Measurements from ENCODE around the gene CYTH3. TPM values are rescaled to one million over a fixed set of nuclear protein-coding genes. Genes with fewer than 3 reads are reported as not detected.

The CYTH3 gene
- total and polyA plus RNA-seq, 2 experiments from 2014 or later: 20.2 to 32.4 TPM

DNA sequence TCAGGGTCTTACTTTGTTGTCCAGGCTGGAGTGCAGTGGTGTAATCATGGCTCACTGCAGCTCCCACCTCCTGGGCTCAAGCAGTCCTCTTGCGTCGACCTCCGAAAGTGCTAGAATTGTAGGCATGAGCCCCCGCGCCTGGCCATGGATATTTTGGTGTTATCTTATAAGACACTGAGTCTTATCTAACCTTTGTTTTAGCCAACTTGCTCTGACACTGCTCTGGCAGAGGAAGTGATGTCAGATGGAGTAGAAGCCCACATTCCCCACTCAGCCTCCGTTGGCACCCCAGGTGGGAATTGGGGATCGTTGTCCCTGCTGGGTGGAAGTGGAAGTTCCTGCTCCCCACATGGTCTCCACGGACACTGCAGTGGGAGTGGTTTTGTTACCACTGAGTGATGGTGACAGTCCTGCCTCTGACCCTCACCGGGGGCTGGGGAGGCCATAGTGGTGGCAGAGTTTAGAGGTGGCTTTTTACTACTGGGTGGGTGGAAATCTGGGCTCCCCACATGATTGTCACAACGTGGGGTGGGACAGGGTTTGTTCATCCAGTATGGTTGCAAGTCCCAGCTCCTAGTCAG, 142.3 kb downstream of the CYTH3 start:
- Histone ChIP-seq H3K27me3 (no peaks in the 10 kb centered on the region), H3K27ac (no peak overlapping the region), H3K36me3 (peaks cover 2% of the 10 kb centered on the region), H3K4me3 (no peak overlapping the region), H3K4me1 (ENCODE audit: low read depth) (no peaks in the 10 kb centered on the region), H3K9me3 (ENCODE audit: low read depth) (no peaks in the 10 kb centered on the region)
- DNase-seq (ENCODE audit: low read depth in 1 of 2, low spot score in 1 of 2): no peak
- no peak for TF ChIP-seq CTCF (IDR thresholded peaks at IDR 0.05; ENCODE audit: low read depth, low read length)

DNA sequence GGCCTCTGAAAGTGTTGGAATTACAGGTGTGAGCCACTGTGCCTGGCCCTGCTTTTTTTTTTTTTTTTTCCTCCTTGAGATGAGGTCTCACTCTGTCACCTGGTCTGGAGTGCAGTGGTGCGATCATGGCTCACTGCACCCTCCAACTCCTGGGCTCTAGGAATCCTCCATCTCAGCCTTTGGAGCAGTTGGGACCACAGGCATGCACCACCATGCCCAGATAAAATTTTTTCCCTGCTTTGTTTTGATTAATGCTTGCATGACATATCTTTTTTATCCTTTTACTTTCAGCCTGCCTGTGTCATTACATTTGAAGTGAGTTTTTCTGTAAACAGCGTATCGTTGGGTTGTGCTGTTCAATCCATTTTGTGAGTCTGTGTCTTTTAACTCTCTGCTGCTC, 144.2 kb downstream of the CYTH3 start:
- DNase-seq (ENCODE audit: low read depth in 1 of 2, low spot score in 1 of 2): no peak
- no peak overlapping the region for H3K4me3 ChIP-seq
- no peaks in the 10 kb centered on the region for H3K9me3 ChIP-seq (ENCODE audit: low read depth)
- H3K4me1 ChIP-seq (ENCODE audit: low read depth): no peaks in the 10 kb centered on the region
- H3K36me3 ChIP-seq: peaks cover 2% of the 10 kb centered on the region
- no peak for TF ChIP-seq CTCF (IDR thresholded peaks at IDR 0.05; ENCODE audit: low read depth, low read length)
- H3K27ac ChIP-seq: no peak overlapping the region
- no peaks in the 10 kb centered on the region for H3K27me3 ChIP-seq

GRCh38 chr7:6127110-6127490, 145.3 kb downstream of the CYTH3 start:
- no peaks in the 10 kb centered on the region for H3K4me1 ChIP-seq (ENCODE audit: low read depth)
- TF ChIP-seq CTCF (IDR thresholded peaks at IDR 0.05; ENCODE audit: low read depth, low read length): no peak
- H3K36me3 ChIP-seq: peaks cover 2% of the 10 kb centered on the region
- no peaks in the 10 kb centered on the region for H3K27me3 ChIP-seq
- no peaks in the 10 kb centered on the region for H3K9me3 ChIP-seq (ENCODE audit: low read depth)
- H3K4me3 ChIP-seq: no peak overlapping the region
- H3K27ac ChIP-seq: no peak overlapping the region
- DNase-seq (ENCODE audit: low read depth in 1 of 2, low spot score in 1 of 2): no peak

GRCh38 chr7:6123843-6124242, 148.6 kb downstream of the CYTH3 start:
- Histone ChIP-seq H3K36me3 (peaks cover 12% of the 10 kb centered on the region), H3K27ac (no peak overlapping the region), H3K9me3 (ENCODE audit: low read depth) (no peaks in the 10 kb centered on the region), H3K27me3 (no peaks in the 10 kb centered on the region), H3K4me3 (no peak overlapping the region), H3K4me1 (ENCODE audit: low read depth) (no peaks in the 10 kb centered on the region)
- DNase-seq (ENCODE audit: low read depth in 1 of 2, low spot score in 1 of 2): no peak
- no peak for TF ChIP-seq CTCF (IDR thresholded peaks at IDR 0.05; ENCODE audit: low read depth, low read length)

DNA sequence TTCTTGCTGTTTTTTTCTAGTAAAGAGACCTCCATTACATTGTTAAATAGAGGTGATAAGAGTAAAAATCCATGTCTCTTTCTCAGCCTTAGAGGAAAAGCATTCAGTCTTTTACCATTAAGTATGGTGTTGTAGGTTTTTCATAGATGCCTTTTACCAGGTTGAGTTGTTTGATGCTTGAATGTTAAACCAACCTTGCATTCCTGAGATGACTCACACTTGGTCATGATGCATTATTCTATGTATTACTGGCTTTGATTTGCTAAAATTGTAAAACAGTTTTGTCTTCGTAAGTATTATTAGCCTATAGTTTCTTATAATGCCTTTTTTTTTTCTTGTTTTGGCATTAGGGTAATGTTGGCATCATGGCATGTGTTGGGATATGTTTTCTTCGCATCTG, 151.3 kb downstream of the CYTH3 start:
- H3K4me3 ChIP-seq: no peak overlapping the region
- H3K4me1 ChIP-seq (ENCODE audit: low read depth): no peaks in the 10 kb centered on the region
- no peaks in the 10 kb centered on the region for H3K27me3 ChIP-seq
- peak in 1 of 2 donors; percentile 8 for DNase-seq (ENCODE audit: low read depth in 1 of 2, low spot score in 1 of 2)
- H3K9me3 ChIP-seq (ENCODE audit: low read depth): no peaks in the 10 kb centered on the region
- H3K36me3 ChIP-seq: peaks cover 18% of the 10 kb centered on the region
- no peak for TF ChIP-seq CTCF (IDR thresholded peaks at IDR 0.05; ENCODE audit: low read depth, low read length)
- no peak overlapping the region for H3K27ac ChIP-seq

GRCh38 chr7:6117533-6117932, 154.9 kb downstream of the CYTH3 start:
- peaks cover 38% of the 10 kb centered on the region for H3K36me3 ChIP-seq
- no peak overlapping the region for H3K4me3 ChIP-seq
- no peak overlapping the region for H3K27ac ChIP-seq
- no peaks in the 10 kb centered on the region for H3K9me3 ChIP-seq (ENCODE audit: low read depth)
- no peak for DNase-seq (ENCODE audit: low read depth in 1 of 2, low spot score in 1 of 2)
- no peaks in the 10 kb centered on the region for H3K4me1 ChIP-seq (ENCODE audit: low read depth)
- no peak for TF ChIP-seq CTCF (IDR thresholded peaks at IDR 0.05; ENCODE audit: low read depth, low read length)
- H3K27me3 ChIP-seq: no peaks in the 10 kb centered on the region
